Measurements from ENCODE around the gene C4BPB. TPM values are rescaled to one million over a fixed set of nuclear protein-coding genes. Genes with fewer than 3 reads are reported as not detected.

C4BPB gene
- total and polyA plus RNA-seq, 2 of the 13 experiments (the other 11 are each of a cell fraction or from before 2014, with no cell fraction given): 155 to 266 TPM

DNA sequence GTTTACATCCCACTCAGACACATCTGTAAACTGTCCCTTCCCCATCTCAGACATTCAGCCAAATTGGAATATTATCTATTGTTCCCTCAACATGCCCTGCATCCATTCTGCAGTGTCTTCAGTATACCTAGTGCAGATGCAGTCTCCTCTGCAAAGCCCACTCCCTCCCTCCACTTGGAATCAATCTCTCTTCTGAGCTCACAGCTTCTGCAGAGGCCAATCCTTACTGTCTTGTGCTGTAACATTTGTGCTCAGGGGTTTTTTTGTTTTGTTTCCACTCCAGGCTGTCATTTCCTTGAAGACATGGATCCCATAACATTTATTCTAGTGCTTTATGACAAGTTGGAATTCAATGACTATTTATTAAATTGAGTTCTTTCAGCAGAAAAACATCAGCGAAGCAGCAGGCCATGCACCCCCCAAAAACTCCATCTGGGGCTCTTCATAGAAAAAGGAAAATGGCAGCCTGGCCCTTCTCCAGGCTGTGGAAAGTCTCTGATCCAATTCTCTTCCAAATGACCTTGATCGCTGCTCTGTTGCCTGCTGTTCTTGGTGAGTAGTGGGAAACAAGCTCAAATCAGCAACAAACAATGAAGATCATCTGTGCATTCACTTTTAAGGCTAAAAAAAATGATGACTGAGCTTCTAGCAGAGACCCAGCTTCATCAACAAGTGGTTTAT lies 24.1 kb downstream of the C4BPB start (continued):
- TF ChIP-seq, protein P1, sequence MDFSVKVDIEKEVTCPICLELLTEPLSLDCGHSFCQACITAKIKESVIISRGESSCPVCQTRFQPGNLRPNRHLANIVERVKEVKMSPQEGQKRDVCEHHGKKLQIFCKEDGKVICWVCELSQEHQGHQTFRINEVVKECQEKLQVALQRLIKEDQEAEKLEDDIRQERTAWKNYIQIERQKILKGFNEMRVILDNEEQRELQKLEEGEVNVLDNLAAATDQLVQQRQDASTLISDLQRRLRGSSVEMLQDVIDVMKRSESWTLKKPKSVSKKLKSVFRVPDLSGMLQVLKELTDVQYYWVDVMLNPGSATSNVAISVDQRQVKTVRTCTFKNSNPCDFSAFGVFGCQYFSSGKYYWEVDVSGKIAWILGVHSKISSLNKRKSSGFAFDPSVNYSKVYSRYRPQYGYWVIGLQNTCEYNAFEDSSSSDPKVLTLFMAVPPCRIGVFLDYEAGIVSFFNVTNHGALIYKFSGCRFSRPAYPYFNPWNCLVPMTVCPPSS (IDR thresholded peaks at IDR 0.05): no peak
- TF ChIP-seq ZNF530 (CRISPR knock-in tag; IDR thresholded peaks at IDR 0.05; ENCODE audit: low read depth) (no peak), ZNF878 (CRISPR knock-in tag; IDR thresholded peaks at IDR 0.05) (no peak)

DNA sequence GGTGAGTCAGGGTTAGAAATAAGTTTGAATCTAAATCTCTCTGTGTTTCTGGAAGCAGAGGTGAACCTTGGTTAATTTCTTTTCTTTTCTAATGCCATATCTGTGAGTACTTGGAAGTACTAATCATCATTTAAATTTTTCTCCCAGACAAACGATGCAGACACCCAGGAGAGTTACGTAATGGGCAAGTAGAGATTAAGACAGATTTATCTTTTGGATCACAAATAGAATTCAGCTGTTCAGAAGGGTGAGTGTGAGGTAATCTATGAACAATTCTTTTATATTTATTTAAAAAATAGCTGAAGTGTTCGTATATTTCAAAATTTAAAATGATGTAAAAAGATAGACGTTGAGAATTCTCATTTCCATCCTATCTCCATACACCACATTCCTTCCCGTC lies 26.6 kb downstream of the C4BPB start:
- no peaks in the 10 kb centered on the region for H3K4me1 ChIP-seq (ENCODE audit: insufficient read depth, low read length)
- no peak overlapping the region for H3K9ac ChIP-seq (ENCODE audit: insufficient read depth, low read depth, low read length)
- ChIA-PET POLR2A (no interaction called here), CTCF (ENCODE audit: low intra/inter-chr PET ratio, low total read pairs) (no interaction called here)
- no peak for ATAC-seq
- FAIRE-seq: no peak
- H3K36me3 ChIP-seq (replicated peaks in 1 of 2; ENCODE audit: control insufficient read depth in 1 of 2, insufficient read depth in 2 of 2, low read length in 2 of 2): 0 out of 5 replicates have a peak, but pooled peaks cover 0 to 3% of the 10 kb centered on the region in 2 experiments
- no peaks in the 10 kb centered on the region for H3K79me2 ChIP-seq (ENCODE audit: insufficient read depth, low read length)
- BruUV-seq (replicated peaks): no TSS peak
- H4K20me1 ChIP-seq (ENCODE audit: insufficient read depth, low read length): no peaks in the 10 kb centered on the region
- in situ Hi-C loops (cut with HindIII; ENCODE audit: extremely low pct_ligation_motif_present, low pct_unique_long_range_greater_than_20kb): no loop called here
- H3K9me3 ChIP-seq (ENCODE audit: low read length): no peaks in the 10 kb centered on the region
- no peak overlapping the region for H3K4me3 ChIP-seq (replicated peaks in 1 of 3; ENCODE audit: insufficient read depth in 1 of 3, low read depth in 2 of 3, low read length in 3 of 3)
- no peak for DNase-seq (ENCODE audit: low spot score)
- H3K27me3 ChIP-seq (ENCODE audit: control insufficient read depth in 1 of 2, insufficient read depth in 2 of 2, low read length in 2 of 2): no peaks in the 10 kb centered on the region; a peak in 1 of 5 replicates
- TF ChIP-seq, protein P2, sequence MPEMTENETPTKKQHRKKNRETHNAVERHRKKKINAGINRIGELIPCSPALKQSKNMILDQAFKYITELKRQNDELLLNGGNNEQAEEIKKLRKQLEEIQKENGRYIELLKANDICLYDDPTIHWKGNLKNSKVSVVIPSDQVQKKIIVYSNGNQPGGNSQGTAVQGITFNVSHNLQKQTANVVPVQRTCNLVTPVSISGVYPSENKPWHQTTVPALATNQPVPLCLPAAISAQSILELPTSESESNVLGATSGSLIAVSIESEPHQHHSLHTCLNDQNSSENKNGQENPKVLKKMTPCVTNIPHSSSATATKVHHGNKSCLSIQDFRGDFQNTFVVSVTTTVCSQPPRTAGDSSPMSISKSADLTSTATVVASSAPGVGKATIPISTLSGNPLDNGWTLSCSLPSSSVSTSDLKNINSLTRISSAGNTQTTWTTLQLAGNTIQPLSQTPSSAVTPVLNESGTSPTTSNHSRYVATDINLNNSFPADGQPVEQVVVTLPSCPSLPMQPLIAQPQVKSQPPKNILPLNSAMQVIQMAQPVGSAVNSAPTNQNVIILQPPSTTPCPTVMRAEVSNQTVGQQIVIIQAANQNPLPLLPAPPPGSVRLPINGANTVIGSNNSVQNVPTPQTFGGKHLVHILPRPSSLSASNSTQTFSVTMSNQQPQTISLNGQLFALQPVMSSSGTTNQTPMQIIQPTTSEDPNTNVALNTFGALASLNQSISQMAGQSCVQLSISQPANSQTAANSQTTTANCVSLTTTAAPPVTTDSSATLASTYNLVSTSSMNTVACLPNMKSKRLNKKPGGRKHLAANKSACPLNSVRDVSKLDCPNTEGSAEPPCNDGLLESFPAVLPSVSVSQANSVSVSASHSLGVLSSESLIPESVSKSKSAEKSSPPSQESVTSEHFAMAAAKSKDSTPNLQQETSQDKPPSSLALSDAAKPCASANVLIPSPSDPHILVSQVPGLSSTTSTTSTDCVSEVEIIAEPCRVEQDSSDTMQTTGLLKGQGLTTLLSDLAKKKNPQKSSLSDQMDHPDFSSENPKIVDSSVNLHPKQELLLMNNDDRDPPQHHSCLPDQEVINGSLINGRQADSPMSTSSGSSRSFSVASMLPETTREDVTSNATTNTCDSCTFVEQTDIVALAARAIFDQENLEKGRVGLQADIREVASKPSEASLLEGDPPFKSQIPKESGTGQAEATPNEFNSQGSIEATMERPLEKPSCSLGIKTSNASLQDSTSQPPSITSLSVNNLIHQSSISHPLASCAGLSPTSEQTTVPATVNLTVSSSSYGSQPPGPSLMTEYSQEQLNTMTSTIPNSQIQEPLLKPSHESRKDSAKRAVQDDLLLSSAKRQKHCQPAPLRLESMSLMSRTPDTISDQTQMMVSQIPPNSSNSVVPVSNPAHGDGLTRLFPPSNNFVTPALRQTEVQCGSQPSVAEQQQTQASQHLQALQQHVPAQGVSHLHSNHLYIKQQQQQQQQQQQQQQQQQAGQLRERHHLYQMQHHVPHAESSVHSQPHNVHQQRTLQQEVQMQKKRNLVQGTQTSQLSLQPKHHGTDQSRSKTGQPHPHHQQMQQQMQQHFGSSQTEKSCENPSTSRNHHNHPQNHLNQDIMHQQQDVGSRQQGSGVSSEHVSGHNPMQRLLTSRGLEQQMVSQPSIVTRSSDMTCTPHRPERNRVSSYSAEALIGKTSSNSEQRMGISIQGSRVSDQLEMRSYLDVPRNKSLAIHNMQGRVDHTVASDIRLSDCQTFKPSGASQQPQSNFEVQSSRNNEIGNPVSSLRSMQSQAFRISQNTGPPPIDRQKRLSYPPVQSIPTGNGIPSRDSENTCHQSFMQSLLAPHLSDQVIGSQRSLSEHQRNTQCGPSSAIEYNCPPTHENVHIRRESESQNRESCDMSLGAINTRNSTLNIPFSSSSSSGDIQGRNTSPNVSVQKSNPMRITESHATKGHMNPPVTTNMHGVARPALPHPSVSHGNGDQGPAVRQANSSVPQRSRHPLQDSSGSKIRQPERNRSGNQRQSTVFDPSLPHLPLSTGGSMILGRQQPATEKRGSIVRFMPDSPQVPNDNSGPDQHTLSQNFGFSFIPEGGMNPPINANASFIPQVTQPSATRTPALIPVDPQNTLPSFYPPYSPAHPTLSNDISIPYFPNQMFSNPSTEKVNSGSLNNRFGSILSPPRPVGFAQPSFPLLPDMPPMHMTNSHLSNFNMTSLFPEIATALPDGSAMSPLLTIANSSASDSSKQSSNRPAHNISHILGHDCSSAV (CRISPR knock-in tag; IDR thresholded peaks at IDR 0.05; ENCODE audit: borderline replicate concordance): no peak
- 0 out of 2 replicates have a peak, but pooled peaks have one; percentile 5 for TF ChIP-seq CEBPB (IDR thresholded peaks at IDR 0.05; ENCODE audit: borderline replicate concordance, low read depth, low read length)
- intact Hi-C loops (cut with micrococcal nuclease; ENCODE audit: unreplicated experiment): no loop called here
- WGBS (ENCODE audit: low lambda C conversion rate): 88% methylated on average over 5 of the region's 5 CpGs
- H3K4me2 ChIP-seq (ENCODE audit: low read depth, low read length): no peak overlapping the region
- no peak overlapping the region for H3K27ac ChIP-seq (ENCODE audit: extremely low read length, insufficient read depth, low read length)
- H2AFZ ChIP-seq (ENCODE audit: low read length): no peak overlapping the region
